GM21825 (cell line): Measurements from ENCODE around the gene PDE8A.
"Not testable (repeated sequence)": the region's sequence is repeated elsewhere in the genome, so short reads cannot be mapped to it uniquely, and the experiment has no call there.

Experiments used
- ATAC-seq: cut with Tn5 transposase; IDR thresholded peaks from one replicate; pipeline ENCODE4 v1.9.1; 2021; ENCODE audit warnings: mild to moderate bottlenecking, moderate library complexity; ENCODE audit not compliant: unreplicated experiment

Gene PDE8A

DNA sequence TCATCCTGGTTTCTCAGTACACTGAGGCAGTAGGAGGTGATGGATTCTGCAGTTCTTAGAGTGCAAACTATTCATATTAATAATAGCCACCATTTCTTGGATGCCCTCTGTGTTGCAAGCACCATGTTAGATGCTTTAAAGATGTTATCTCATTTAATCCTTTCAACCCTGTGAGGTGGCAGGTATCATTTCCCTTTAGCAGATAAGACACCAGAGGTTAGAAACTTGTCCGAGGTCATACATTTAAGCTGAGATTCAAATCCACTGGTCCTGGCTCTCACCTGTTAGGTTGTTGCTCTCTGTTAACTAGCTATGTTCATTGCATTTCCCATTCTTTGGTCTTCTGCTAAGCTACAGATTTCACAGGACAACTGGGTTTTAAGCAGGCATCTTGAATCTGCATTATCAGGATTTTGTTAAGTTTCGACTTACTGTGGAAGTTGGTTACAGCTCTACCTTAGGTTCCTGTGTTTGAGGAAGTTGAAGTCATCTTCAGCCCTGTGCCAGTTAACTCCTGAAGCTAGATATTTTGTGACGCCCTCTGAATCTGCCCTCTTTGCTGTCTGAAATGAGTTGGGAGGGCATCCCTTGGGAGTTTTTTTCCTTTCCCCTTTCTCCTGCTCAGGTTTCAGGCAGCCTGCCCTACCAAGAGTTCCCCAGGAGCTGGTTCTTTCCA lies 6.4 kb downstream of the PDE8A start:
- ATAC-seq: peak; percentile 35

DNA sequence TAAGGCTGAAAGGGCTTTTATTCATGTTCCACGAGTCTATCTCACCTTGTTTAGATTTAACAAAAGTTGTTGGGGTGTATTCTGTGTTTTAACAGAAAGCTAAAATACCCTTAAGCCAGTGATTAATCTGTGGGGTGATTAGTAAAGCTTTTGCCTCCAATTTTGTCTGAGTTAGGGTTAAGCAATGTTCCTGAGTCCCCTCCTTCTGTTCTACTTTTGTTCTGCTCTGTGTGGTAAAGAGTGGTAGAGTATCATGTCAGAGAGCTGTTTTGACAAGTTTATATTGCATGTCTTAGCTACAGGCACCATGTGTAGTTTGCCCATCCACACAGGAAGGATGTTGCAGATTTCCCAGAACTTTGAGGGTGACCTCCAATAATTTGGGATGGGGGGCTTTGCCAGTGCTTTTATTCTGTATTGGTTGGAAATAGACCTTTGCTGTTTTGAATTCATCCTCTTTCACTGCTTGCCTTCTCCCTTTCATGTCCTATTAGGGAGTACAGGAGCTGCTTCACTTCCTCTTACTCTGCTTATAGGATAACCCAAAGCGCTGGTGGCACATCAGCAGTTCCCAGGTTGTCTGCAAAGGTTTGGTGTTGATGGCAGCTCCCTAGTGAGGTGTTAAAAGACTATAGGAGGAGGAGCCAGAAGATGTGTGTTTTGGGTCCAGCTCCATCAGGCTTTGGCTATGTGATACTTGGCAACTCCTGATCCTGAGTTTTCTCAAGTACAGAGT lies 7.4 kb downstream of the PDE8A start:
- ATAC-seq: no peak

DNA sequence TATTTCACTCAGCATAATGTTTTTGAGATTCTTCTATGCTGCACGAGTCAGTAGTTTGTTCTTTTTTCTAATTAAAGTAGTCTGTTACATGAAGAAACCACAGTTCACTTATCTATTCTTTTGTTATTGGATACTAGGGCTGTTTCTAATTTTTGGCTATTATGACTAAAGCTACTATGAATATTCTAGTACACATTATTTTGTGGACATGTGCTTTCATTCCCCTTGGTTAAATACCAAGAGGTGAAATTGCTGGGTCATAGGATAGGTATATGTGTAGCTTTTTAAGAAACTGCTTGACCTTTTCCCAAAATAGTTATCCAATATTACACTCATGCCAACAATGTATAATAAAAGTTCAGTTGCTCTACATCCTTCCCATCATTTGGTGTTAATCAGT lies 8.9 kb downstream of the PDE8A start:
- ATAC-seq: no peak

DNA sequence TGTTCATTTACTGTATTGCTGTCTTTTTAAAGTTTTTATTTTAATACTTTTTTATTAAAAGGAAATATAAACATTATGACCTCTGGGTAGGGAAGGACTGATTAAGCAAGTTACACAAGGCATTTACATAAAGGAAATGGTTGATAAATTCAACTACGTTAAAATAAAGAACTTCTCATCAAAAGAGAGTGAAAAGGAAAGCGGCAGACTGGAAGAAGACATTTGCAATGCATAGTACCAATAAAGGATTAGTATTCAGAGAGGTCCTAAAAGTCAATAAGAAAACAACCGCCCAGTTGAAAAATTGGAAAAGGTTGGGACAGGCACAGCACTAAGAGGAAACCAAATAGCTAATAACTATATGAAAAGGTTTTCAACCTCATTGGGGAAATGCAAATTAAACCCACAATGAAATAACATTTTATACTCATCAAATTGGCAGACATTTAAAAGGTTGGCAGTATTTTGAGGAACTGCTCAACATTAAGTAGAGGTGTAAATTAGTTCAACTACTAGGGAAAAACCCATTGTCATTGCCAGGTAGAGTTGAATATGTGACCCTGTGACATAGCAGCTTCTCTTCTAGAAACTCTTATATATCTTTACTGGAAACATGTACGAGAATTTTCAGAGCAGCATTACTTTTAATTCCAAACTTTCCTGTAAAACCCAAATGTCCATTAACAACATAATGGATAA lies 9.5 kb downstream of the PDE8A start:
- no peak for ATAC-seq

DNA sequence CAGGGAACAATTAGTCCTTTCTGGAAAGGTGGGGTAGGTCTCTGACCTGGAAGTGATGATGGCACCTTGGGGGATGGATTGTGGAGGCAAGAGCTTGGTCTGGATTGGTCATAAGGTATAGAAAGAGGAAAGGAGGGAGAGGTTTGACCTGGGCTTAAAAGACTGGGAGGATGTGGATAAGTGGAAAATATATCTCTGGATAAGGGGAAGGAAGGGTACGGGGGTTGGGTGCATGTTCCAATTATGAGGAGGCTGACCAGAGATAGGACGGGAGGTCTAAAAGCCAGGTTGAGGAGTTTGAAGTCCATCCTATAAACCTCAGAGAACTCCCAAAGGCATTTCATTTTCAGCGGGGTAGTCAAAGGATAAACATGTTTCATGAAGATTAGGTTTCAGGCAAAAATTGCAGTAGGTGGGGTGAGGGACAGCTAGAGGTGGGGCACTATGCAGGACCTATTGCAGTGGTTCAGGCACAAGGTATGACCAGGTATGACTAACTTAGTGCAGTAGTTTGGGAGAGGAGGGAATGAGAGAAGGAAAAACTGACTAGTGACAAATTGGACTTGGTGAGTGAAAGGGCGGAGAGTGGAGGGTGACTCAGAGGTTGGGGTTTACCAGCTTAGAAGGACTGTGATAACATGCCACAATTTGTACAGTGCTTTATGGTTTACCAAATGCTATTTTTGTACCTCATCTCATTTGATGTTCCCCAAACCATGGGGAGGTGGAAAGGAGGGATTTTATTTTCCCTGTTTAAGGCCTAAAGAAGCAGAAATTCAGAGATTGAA lies 10.7 kb downstream of the PDE8A start:
- ATAC-seq: no peak

DNA sequence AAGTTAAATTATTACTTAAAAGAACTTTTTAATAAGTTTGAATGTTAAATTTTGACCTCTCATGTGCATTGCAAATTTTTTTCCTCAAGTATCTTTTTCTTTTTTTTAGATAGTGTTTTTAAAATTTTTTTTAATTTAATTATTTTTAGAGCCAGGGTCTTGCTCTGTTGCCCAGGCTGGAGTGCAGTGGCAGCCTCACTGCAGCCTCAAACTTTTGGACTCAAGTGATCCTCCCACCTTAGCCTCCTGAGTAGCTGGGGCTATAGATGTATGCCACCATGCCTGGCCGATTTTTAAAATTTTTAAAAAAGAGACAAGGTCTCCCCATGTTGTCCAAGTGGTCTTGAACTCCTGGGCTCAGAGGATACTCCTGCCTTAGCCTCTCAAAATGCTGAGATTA lies 14.4 kb downstream of the PDE8A start:
- ATAC-seq: no peak

DNA sequence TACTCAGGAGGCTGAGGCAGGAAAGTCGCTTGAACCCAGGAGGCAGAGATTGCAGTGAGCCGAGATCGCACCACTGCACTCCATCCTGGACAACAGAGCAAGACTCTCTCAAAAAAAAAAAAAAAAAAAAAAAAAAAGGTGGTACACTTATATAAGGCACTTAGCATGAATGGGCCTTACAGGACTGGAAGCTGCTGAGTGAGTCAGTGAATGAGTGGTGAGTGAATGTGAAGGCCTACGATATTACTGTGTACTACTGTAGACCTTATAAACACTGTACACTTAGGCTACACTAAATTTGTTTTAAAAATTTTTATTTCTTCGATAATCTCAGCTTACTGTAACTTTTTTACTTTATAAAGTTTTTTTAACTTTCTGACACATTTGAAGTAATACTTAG lies 15.1 kb downstream of the PDE8A start:
- not testable (repeated sequence) for ATAC-seq

DNA sequence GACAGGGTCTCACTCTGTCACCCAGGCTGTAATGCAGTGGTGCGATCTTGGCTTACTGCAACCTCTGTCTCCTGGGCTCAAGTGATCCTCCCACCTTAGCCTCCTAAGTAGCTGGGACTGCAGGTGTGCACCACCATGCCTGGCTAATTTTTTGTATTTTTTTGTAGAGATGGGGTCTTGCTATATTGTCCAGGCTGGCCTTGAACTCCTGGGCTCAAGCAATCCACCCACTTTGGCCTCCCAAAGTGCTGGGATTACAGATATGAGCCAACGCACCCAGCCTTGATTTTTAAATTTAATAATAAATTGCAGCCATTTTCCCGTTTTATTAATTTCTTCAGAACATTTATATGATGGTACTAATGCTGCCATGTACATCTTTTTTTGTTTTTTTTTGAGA lies 15.6 kb downstream of the PDE8A start:
- not testable (repeated sequence) for ATAC-seq

DNA sequence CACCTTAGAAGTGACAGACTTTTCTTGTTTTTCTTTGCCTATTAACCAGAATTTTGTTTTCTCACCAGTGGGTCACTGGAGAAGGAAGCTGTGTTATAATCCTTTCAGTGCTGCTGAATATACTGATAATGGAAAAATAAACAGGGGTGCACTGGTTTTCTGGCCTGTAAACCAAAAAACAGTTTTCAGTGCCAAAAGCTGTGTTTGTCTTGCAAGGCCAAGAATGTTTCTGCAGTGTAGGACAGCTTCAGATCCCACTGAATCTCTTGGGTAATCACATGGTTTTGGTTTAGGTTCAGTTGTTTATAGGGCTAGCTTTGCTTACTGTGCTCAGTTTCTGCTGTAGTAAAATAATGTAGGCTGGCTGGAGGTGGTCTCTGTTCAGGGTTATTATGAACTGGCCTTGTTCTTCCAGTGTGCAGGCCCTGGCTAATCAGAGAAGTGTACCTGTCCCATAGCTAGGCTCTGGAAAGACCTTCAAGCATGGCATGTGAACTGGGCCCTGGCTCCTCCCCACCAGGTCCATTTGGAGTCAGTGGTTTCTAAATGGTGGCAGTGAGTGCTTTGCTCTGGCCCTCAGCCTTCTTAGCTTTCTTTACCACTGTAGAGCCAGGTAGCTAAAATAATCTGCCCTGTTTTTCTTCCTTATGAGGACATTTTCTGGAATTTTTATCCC lies 18.7 kb downstream of the PDE8A start:
- no peak for ATAC-seq

DNA sequence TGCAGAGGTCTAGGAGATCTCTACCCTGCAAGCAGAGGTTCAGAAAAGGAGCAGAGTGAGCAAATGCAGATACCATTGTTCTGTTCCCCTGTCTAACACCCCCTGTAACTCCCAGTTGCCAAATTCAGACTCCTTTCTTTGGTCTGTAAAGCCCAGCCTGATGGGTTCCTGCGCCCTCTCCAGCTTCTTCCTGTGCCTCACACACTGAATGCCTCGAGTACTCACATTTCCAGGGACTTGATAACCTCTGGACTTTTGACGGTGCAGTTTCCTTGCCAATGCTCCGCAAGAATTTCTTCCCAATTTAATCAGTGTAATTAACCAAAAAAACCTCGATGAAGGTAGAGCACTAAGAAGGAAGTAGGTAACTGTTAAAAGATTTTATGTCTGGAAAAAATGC lies 19.3 kb downstream of the PDE8A start:
- ATAC-seq: no peak

DNA sequence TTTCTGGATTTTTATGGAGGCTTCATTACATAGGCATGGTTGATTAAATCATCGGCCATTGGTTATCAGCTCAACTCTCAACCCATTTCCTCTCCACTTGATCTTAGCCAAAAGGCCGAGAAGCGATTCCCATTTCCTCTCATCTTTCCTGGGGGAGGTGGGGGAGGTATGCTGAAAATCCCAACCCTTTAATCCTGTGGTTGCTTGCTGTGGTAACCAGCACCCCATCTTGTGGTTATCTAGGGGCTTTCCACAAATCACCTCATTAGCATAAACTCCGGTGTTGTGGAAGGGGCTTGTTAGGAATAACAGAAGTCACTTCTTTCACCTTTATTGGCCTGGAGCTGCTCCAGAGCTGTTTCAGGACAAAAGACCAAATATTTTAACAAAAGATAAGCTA lies 20.9 kb downstream of the PDE8A start:
- ATAC-seq: no peak

DNA sequence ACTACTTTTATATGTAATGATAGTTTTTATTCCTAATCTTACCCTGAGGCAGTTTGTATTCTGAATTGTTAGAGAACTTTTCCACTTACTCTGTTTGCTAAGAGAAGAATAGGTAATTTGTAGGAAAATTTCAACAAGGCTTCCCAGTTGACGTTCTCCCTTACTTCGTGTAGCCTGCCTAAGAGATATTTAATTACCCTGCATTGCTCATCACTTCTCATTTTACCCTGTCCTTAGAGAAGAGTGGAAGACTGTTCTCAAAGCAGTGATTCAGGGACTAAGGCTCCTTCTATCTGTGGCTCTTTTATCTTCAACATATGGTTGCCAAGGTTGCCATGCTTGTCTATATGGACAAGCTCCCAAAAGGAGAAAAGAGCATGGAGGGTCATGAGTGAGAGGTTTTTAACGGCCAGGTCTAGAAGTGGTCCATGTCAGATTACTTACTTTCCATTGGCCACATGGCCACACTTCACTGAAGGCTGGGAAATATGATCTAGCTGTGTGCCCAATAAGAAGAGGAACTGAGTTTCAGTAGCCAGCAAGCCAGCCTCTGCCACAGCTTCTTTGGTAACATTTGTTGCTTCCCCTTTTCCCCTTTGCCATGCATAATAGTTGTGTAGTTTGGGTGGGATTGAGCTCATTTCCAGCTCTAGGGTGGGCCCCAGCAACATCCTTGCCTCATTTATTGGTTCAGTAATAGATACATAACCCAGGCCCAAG lies 22.1 kb downstream of the PDE8A start:
- ATAC-seq: no peak

DNA sequence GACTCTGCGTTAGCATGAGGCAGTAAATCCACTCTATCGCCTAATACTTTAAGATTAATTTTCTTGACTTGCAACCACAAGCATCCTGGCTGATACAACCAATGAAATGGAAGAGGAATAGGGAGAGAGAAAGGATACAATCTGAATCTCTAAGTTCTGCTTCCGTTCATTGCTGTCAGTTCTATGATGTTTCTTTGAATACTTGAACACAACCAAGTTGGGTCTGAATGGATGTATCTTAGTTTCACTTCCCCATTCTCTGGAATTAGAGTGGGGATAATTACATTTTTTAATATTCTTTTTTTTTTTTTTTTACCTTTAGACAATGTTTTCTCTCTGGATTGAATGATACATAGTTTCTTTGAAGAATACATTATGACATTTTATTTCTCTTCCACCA lies 22.9 kb downstream of the PDE8A start:
- no peak for ATAC-seq

DNA sequence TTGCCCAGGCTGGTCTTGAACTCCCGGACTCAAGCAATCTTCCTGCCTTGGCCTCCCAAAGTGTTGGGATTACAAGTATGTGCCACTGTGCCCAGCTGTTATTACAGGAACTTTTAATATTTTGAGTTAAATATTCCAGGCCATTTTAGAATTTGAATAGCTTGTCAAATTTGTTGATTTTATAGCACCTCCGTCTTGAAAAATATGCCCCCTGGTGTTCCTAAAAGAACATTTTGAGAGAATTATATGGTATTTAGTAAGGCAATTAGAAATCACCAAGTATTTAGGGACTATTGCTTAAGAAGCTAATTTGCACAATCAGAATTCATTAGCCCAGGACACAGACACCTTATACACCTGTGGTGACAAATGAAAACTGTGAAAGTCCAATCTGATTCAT lies 23.7 kb downstream of the PDE8A start:
- no peak for ATAC-seq

DNA sequence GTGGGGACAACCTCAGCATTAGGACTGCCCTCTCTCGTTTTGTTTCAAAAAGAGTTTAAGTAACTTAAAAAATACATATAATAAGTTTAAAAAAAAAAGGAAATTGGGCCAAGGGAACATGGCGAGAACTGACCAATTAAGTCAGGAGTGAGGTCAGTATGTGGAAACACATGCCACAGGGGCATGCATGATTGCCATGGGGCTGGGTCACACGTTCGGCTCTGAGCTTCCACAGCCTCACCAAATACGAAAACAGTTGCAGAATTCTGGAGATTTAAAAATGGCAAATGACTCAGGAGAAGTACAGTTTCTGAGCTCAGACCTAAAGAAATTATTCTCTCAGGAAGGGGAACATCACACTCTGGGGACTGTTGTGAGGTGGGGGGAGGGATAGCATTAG lies 24.1 kb downstream of the PDE8A start:
- ATAC-seq: no peak

DNA sequence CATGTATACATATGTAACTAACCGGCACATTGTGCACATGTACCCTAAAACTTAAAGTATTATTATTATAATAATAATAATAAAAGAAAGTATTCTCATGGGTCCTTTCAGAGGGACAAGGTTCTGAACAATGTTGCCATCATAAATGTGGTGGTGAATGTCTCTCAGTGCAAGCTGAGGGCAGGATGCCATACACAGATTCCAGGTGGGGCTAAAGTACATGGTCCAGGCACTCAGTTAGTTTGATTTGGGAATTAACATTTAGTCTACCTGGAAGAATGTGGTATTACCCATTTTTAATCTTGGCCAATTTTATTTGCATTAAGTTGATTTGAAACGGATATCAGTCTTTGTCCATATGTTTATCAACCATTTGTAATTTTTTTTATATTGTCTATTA lies 24.5 kb downstream of the PDE8A start:
- ATAC-seq: no peak

DNA sequence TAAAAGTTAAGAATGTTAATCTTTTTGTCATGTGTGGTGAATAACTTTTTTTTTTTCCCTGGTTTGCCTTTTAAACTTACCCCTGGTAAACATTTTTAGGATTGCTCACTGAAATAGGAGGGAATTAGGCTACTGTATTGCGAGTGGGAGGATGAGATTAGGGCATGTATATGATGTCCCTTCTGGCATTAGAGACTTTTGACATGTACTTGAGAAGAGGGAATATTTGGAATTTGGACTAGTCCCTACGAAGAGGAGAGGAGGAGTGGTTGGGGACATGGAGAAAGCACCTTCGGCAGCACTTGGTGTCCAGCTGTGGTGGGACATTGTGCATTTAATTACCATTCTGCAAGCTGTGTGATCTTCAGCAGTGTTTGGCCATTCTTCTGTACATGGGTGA lies 25.0 kb downstream of the PDE8A start:
- ATAC-seq: no peak

DNA sequence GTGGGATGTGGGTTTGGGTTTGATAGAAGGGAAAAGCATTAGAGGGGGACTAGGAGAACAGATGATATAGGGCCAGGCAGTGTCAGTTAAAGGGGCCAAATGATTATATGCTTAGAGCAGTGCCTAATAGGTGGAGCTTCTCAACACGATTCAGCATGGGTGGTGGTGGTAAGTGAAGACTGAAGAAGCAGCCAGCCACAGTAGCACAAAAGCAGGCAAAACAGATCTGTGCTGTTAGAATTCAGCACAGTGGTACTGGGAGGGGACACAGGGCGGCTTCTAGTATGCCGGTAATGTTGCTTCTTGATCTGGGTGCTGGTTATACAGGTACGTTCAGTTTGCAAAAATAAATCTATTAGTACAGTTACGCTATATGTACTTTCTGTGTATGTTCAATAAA lies 25.5 kb downstream of the PDE8A start:
- ATAC-seq: no peak

DNA sequence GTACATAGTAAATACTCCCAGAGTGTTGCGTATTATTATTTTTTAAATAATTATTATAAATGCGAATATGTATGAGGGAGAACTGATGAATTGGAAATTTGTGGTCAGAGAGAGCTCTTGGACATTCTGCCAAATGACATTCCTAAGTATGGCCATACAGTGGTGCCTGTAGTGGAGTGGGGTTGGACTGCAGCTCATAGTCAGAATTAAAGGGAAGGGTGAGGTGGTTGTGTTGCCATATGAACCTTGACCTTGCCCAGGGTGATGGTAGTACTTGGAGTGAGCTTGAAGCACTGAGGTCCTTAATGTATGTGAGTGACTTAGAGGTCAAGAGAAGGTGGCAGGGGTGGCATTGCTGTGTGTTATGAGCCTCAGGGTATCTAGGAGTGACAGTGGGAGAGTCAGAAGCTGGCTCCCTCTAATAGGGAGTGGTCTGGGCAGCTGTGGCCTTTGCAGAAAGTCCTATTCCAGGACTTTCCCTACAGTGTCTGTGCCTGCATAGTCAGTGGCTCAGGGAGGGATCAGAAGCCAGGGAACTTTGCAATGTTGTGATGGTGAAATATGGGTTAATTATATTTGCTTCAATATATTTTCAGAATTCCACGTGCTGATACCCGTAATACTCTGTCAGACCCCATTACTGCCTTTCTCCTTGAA lies 26.2 kb downstream of the PDE8A start:
- no peak for ATAC-seq
